Panc1 (cell line): ENCODE data around the gene PRCC. TPM values are rescaled to one million over a fixed set of nuclear protein-coding genes. Genes with fewer than 3 reads are reported as not detected.
A peak's percentile ranks its signal among the peaks of the same experiment; 100 is the strongest.

Experiments used
- ATAC-seq: fragments of 200-7000 bp; cut with Tn5 transposase; 2 replicates; pipeline ENCODE4 v1.9.1; 2020; ENCODE audit warnings: mild to moderate bottlenecking, moderate library complexity
- BruUV-seq: library from RNA; stranded (reverse); fragments of 400-500 nt; replicated peaks from 2 replicates; lab custom pipeline; 2021; lab: Mats Ljungman, UMichigan
- CTCF ChIA-PET: fragments of 300-600 bp; sonication (Branson Sonifier 250); formaldehyde crosslinking; loops from one replicate; lab custom pipeline; 2022; ENCODE audit warnings: antibody characterized with exemption; lab: Charles Lee
- POLR2A ChIA-PET: fragments of 300-600 bp; sonication (Branson Sonifier 250); formaldehyde crosslinking; loops from one replicate; lab custom pipeline; 2022; ENCODE audit warnings: antibody characterized with exemption; lab: Charles Lee
- DNase-seq: peaks from one replicate; pipeline ENCODE4 v3.0.0-alpha.2; 2010; ENCODE audit warnings: low read depth, low spot score
- H3K27ac ChIP-seq: 2 replicates; pipeline ENCODE4 v1.5.1; 2011; ENCODE audit warnings: mild to moderate bottlenecking, low read length, inconsistent platforms
- H3K27me3 ChIP-seq: fragments of 200-500 bp; sonication (Bioruptor generic); 2 replicates; pipeline ENCODE4 v1.6.0; 2014; ENCODE audit warnings: low read length, inconsistent platforms; ENCODE audit not compliant: control insufficient read depth, insufficient read depth
- H3K36me3 ChIP-seq: fragments of 200-500 bp; sonication (Bioruptor generic); 2 replicates; pipeline ENCODE4 v1.5.1; 2014; ENCODE audit warnings: inconsistent platforms, mild to moderate bottlenecking, low read length, moderate library complexity; ENCODE audit not compliant: control insufficient read depth, insufficient read depth
- H3K4me1 ChIP-seq: 2 replicates; pipeline ENCODE4 v1.5.1; 2011; ENCODE audit warnings: inconsistent platforms, mild to moderate bottlenecking, low read length, moderate library complexity; ENCODE audit not compliant: control insufficient read depth, insufficient read depth
- H3K4me3 ChIP-seq, 2 experiments: 2 replicates each; pipeline ENCODE4 v1.5.1; 2011 to 2012; ENCODE audit warnings: low read depth in 2 of 2, low read length in 2 of 2, mild to moderate bottlenecking in 2 of 2, inconsistent platforms in 1 of 2, moderate library complexity in 1 of 2
- H3K9me3 ChIP-seq: fragments of 200-500 bp; sonication (Bioruptor generic); 2 replicates; pipeline ENCODE4 v1.5.1; 2014; ENCODE audit warnings: low read depth, mild to moderate bottlenecking, inconsistent platforms, low read length, moderate library complexity; ENCODE audit not compliant: control insufficient read depth, insufficient read depth
- CTCF ChIP-seq: fragments of 450-650 bp; IDR thresholded peaks from 2 replicates; pipeline ENCODE4 v1.5.1; 2017; ENCODE audit warnings: mild to moderate bottlenecking
- POLR2AphosphoS5 ChIP-seq: IDR thresholded peaks from 2 replicates; pipeline ENCODE4 v1.6.1; 2012; ENCODE audit warnings: mild to moderate bottlenecking, low read depth, low read length, moderate library complexity
- REST ChIP-seq, 2 experiments: IDR thresholded peaks; 2 replicates each; pipeline ENCODE4 v1.6.1; 2011 to 2012; ENCODE audit warnings: low read depth in 2 of 2, control low read depth in 1 of 2, low read length in 1 of 2, mild to moderate bottlenecking in 1 of 2, moderate library complexity in 1 of 2; ENCODE audit not compliant: insufficient read depth in 1 of 2
- SIN3A ChIP-seq: IDR thresholded peaks from 2 replicates; pipeline ENCODE4 v1.6.1; 2012; ENCODE audit warnings: low read depth, mild to moderate bottlenecking, low read length, moderate library complexity, borderline replicate concordance; ENCODE audit not compliant: insufficient read depth
- TCF7L2 ChIP-seq: IDR thresholded peaks from 2 replicates; pipeline ENCODE4 v1.6.1; 2011; ENCODE audit warnings: mild to moderate bottlenecking, low read depth, low read length, inconsistent platforms
- in situ Hi-C: cut with HindIII; loops from 2 replicates; pipeline ENCODE4 v1.10.0; 2016; ENCODE audit warnings: low sequenced_read_pairs, low pct_unique_long_range_greater_than_20kb
- intact Hi-C: fragments of 100-400 bp; cut with micrococcal nuclease; formaldehyde crosslinking; loops from one replicate; pipeline ENCODE4 v1.10.0; 2022; ENCODE audit not compliant: unreplicated experiment
- total RNA-seq: library from RNA; stranded (reverse); gene quantifications from one replicate; pipeline ENCODE4 v1.2.1, GENCODE V29; 2021; ENCODE audit not compliant: unreplicated experiment

PRCC gene
- total RNA-seq, 1 experiment from 2014 or later: 78.5 TPM

GRCh38 chr1:156750711-156751450 is 16.5 kb upstream of the PRCC start:
- CTCF ChIA-PET: interaction anchor here (1.4 kb wide), 1 partner anchor 62 kb away, joined by 6 read pairs; no protein-coding TSS in a partner anchor
- in situ Hi-C loops: no loop called here
- DNase-seq: no peak
- H3K27me3 ChIP-seq: no peaks in the 10 kb centered on the region
- POLR2A ChIA-PET: interaction anchor here (0.9 kb wide), 1 partner anchor 69 kb away, joined by 10 read pairs; no protein-coding TSS in a partner anchor
- no TSS peak for BruUV-seq
- peak; percentile 42; the same call in 1 of the 2 replicates for TF ChIP-seq POLR2AphosphoS5
- no peak for TF ChIP-seq TCF7L2
- 0 out of 2 replicates have a peak, but pooled peaks have one; percentile 80 for TF ChIP-seq SIN3A
- ATAC-seq: peak; percentile 17
- no peaks in the 10 kb centered on the region for H3K9me3 ChIP-seq
- H3K4me1 ChIP-seq: peaks cover 41% of the 10 kb centered on the region
- H3K36me3 ChIP-seq: peaks cover 8% of the 10 kb centered on the region
- intact Hi-C loops: no loop called here
- H3K27ac ChIP-seq: peak overlapping the region; percentile 100
- peak overlapping the region; percentile 77 to 80 for H3K4me3 ChIP-seq

GRCh38 chr1:156751451-156751756 is 15.9 kb upstream of the PRCC start, which contains the start of gene HDGF:
TSS of gene HDGF (minus strand) at chr1:156751675. CDS start at chr1:156751429, 246 bp downstream.
- peaks cover 8% of the 10 kb centered on the region for H3K36me3 ChIP-seq
- H3K4me1 ChIP-seq: peaks cover 36% of the 10 kb centered on the region
- ATAC-seq: no peak
- no TSS peak for BruUV-seq
- no peaks in the 10 kb centered on the region for H3K9me3 ChIP-seq
- no peaks in the 10 kb centered on the region for H3K27me3 ChIP-seq
- in situ Hi-C loops (no loop called here), intact Hi-C loops (no loop called here)
- TF ChIP-seq CTCF: no peak
- TF ChIP-seq TCF7L2: peak; percentile 5; the same call in 1 of the 2 replicates
- POLR2A ChIA-PET: interaction anchor here (0.9 kb wide), 1 partner anchor 69 kb away, joined by 10 read pairs; no protein-coding TSS in a partner anchor
- H3K27ac ChIP-seq: peak within 1 kb of the TSS; percentile 100
- no peak for DNase-seq
- H3K4me3 ChIP-seq: peak within 1 kb of the TSS; percentile 77 to 80
- CTCF ChIA-PET: interaction anchor here (1.4 kb wide), 1 partner anchor 62 kb away, joined by 6 read pairs; no protein-coding TSS in a partner anchor

- CTCF ChIA-PET: interaction anchor here (1.1 to 1.4 kb wide), 2 partner anchors 26 to 63 kb away, joined by 6 read pairs; no protein-coding TSS in a partner anchor
- ATAC-seq: peak; percentile 79
- peak; percentile 64; the same call in 1 of the 2 replicates for TF ChIP-seq SIN3A
- 0 out of 2 replicates have a peak, but pooled peaks have one; percentile 23 for TF ChIP-seq TCF7L2
- peak; percentile 38; the same call in 1 of the 2 replicates for TF ChIP-seq POLR2AphosphoS5
- no peak; a peak in 1 of 4 replicates for TF ChIP-seq REST (IDR thresholded peaks at IDR 0.05; ENCODE audit: insufficient read depth in 1 of 2, low read depth in 2 of 2, low read length in 1 of 2)
- no peaks in the 10 kb centered on the region for H3K9me3 ChIP-seq
- no peak for DNase-seq
- peaks cover 31% of the 10 kb centered on the region for H3K4me1 ChIP-seq
- in situ Hi-C loops: no loop called here
- POLR2A ChIA-PET: interaction anchor here (0.6 to 1.0 kb wide), 4 partner anchors 11 to 112 kb away, joined by 3 to 10 read pairs (median 6); partner anchors contain the start of gene PRCC
- H3K36me3 ChIP-seq: peaks cover 8% of the 10 kb centered on the region
- BruUV-seq: no TSS peak
- peak overlapping the region; percentile 77 to 80 for H3K4me3 ChIP-seq
- intact Hi-C loops: no loop called here
- peak overlapping the region; percentile 95 for H3K27ac ChIP-seq
- H3K27me3 ChIP-seq: no peaks in the 10 kb centered on the region
These were observed 15.4 kb upstream of the PRCC start for GRCh38 chr1:156751757-156752481.
